Naive thymus-derived CD4-positive, alpha-beta T cell (primary cell): ENCODE data around the gene DSTN. TPM values are rescaled to one million over a fixed set of nuclear protein-coding genes. Genes with fewer than 3 reads are reported as not detected.

Source experiments
- ATAC-seq: fragments of 150-1000 bp; cut with Tn5 transposase; 2 replicates; pipeline ENCODE4 v1.10.0; 2021; ENCODE audit warnings: mild to moderate bottlenecking, moderate library complexity
- CTCF ChIA-PET: fragments of 350-600 bp; sonication (Branson Sonifier 250); formaldehyde crosslinking; loops from one replicate; lab custom pipeline; 2021; ENCODE audit warnings: antibody characterized with exemption; lab: Charles Lee
- POLR2A ChIA-PET: fragments of 350-600 bp; sonication (Branson Sonifier 250); formaldehyde crosslinking; loops from one replicate; lab custom pipeline; 2021; ENCODE audit warnings: antibody characterized with exemption, inconsistent platforms; lab: Charles Lee
- DNase-seq, 9 donors: peaks; one replicate each; pipeline versions ENCODE4 v3.0.0 to v3.0.0-alpha.2; 2020 to 2022; ENCODE audit warnings: mixed read lengths in 1 of 9
- H3K27ac ChIP-seq: one replicate; pipeline ENCODE4 v1.7.0; 2013; ENCODE audit warnings: mild to moderate bottlenecking, low read depth, low read length, moderate library complexity
- H3K27me3 ChIP-seq, 2 donors: one replicate each; pipeline ENCODE4 v1.7.0; 2013; ENCODE audit warnings: low read length in 2 of 2, mild to moderate bottlenecking in 2 of 2, moderate library complexity in 2 of 2; ENCODE audit not compliant: control insufficient read depth in 2 of 2, insufficient read depth in 2 of 2
- H3K36me3 ChIP-seq, 3 experiments: 1 replicate in 2 of 3; 2 replicates in 1 of 3; pipeline ENCODE4 v1.7.0; 2013; ENCODE audit warnings: low read length in 3 of 3, mild to moderate bottlenecking in 3 of 3, moderate library complexity in 1 of 3; ENCODE audit not compliant: insufficient read depth in 3 of 3, control insufficient read depth in 2 of 3
- H3K4me1 ChIP-seq, 2 donors: one replicate each; pipeline ENCODE4 v1.7.0; 2013; ENCODE audit warnings: low read length in 2 of 2, mild to moderate bottlenecking in 2 of 2, moderate library complexity in 1 of 2; ENCODE audit not compliant: control insufficient read depth in 2 of 2, insufficient read depth in 2 of 2
- H3K4me3 ChIP-seq: 2 replicates; pipeline ENCODE4 v1.7.0; 2013; ENCODE audit warnings: mild to moderate bottlenecking, low read length
- H3K9me3 ChIP-seq, 3 experiments: 1 replicate in 2 of 3; 2 replicates in 1 of 3; pipeline ENCODE4 v1.7.0; 2013; ENCODE audit warnings: low read length in 3 of 3; ENCODE audit not compliant: control insufficient read depth in 2 of 3
- H3K27ac Mint-ChIP-seq, 9 donors: one replicate each; pipeline ENCODE4 v1.8.0; 2020 to 2022; ENCODE audit warnings: mixed read lengths in 9 of 9, mild to moderate bottlenecking in 8 of 9, moderate library complexity in 5 of 9, inconsistent platforms in 2 of 9
- H3K27me3 Mint-ChIP-seq, 5 donors: one replicate each; pipeline ENCODE4 v1.8.0; 2021 to 2022; ENCODE audit warnings: mixed read lengths in 5 of 5, mild to moderate bottlenecking in 1 of 5
- H3K36me3 Mint-ChIP-seq, 5 donors: one replicate each; pipeline ENCODE4 v1.8.0; 2020 to 2022; ENCODE audit warnings: mixed read lengths in 5 of 5, mild to moderate bottlenecking in 3 of 5, inconsistent platforms in 1 of 5
- H3K4me1 Mint-ChIP-seq, 7 donors: one replicate each; pipeline ENCODE4 v1.8.0; 2020 to 2022; ENCODE audit warnings: mixed read lengths in 7 of 7, mild to moderate bottlenecking in 3 of 7, inconsistent platforms in 1 of 7
- H3K4me3 Mint-ChIP-seq, 10 donors: one replicate each; pipeline ENCODE4 v1.8.0; 2020 to 2022; ENCODE audit warnings: mild to moderate bottlenecking in 10 of 10, mixed read lengths in 10 of 10, moderate library complexity in 6 of 10, inconsistent platforms in 2 of 10
- H3K9me3 Mint-ChIP-seq, 11 donors: one replicate each; pipeline ENCODE4 v1.8.0; 2020 to 2022; ENCODE audit warnings: mixed read lengths in 11 of 11, mild to moderate bottlenecking in 4 of 11, inconsistent platforms in 1 of 11, moderate library complexity in 1 of 11
- intact Hi-C, 2 donors: fragments of 100-400 bp; cut with micrococcal nuclease; formaldehyde crosslinking; loops; one replicate each; pipeline ENCODE4 v1.15.1; 2023
- polyA plus RNA-seq, 2 donors: library from polyadenylated mRNA; unstranded; fragments of 300-500 nt; fragmentation: Illumina TruSeq; gene quantifications; one replicate each; pipeline ENCODE4 v1.2.3, GENCODE V29; 2021
- total RNA-seq, 6 experiments: library from RNA in 5 of 6; stranded (reverse) in 5 of 6; gene quantifications; 1 replicate in 5 of 6; 2 replicates in 1 of 6; pipeline ENCODE4 v1.2.3 and lab custom pipeline; 2021 to 2026

The DSTN gene
- total and polyA plus RNA-seq, 7 experiments from 2014 or later: 28.7 to 113 (median 38.7) TPM

DNA sequence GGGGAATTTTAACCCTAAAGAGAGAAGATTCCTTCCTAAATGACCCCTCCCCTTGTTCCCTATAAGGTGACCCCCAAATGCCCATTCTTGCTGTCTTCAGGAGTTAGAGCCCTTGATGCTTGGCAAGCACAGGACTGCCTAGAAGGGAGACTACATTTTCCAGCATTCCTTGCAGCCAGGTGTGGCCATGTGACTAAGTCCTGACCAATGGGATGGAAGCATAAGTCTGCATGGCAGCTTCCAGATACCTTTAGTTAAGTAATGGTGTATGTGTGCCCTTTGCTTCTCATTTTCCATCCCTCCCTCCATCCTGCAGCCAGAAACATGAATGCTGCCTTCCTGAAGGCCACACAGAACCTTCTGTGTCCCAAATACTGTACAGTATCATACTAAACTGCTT lies 44.2 kb upstream of the DSTN start:
- H3K4me1 ChIP-seq: no peaks in the 10 kb centered on the region
- no peak overlapping the region for H3K27ac Mint-ChIP-seq
- H3K27me3 ChIP-seq: peaks cover 0 to 4% of the 10 kb centered on the region in 2 donors
- H3K27ac ChIP-seq: no peak overlapping the region
- intact Hi-C loops: no loop called here
- peaks cover 0 to 12% (median 5%) of the 10 kb centered on the region in 7 donors for H3K4me1 Mint-ChIP-seq
- peaks cover 0 to 3% (median 0%) of the 10 kb centered on the region in 5 donors for H3K36me3 Mint-ChIP-seq
- H3K36me3 ChIP-seq: no peaks in the 10 kb centered on the region
- DNase-seq: peak in 2 of 9 donors; percentile 17 to 23
- peaks cover 5 to 26% (median 12%) of the 10 kb centered on the region in 5 donors for H3K27me3 Mint-ChIP-seq
- peaks cover 0 to 1% (median 0%) of the 10 kb centered on the region in 11 donors for H3K9me3 Mint-ChIP-seq
- CTCF ChIA-PET: no interaction called here
- ATAC-seq: peak; percentile 47
- no peak overlapping the region for H3K4me3 ChIP-seq
- no peak overlapping the region for H3K4me3 Mint-ChIP-seq
- POLR2A ChIA-PET: no interaction called here
- H3K9me3 ChIP-seq: no peaks in the 10 kb centered on the region

DNA sequence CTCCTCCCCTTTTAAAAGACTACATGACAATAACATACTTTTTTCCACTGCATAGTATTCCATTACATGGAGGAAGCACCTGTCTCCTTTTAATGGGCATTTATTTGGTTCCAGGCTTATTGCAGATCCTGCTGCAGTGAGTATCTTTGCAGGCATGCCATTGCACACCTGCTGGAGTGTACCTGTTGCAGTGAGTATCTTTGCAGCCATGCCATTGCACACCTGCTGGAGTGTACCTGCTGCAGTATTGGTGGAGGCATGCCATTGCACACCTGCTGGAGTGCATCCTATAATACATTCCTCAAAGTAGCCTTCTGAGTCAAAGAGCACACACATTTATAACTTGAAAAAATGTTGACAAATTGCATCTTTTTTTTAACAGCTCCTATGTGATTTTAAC lies 40.3 kb upstream of the DSTN start:
- ChIA-PET CTCF (no interaction called here), POLR2A (no interaction called here)
- Mint-ChIP-seq H3K4me3 (peak overlapping the region in 2 of 10 donors; percentile 16 to 62), H3K4me1 (peaks cover 0 to 27% (median 10%) of the 10 kb centered on the region in 7 donors), H3K27ac (no peak overlapping the region), H3K9me3 (peaks cover 0 to 1% (median 0%) of the 10 kb centered on the region in 11 donors), H3K36me3 (peaks cover 0 to 3% (median 0%) of the 10 kb centered on the region in 5 donors), H3K27me3 (peaks cover 12 to 28% (median 17%) of the 10 kb centered on the region in 5 donors)
- Histone ChIP-seq H3K27me3 (peaks cover 0 to 6% of the 10 kb centered on the region in 2 donors), H3K9me3 (no peaks in the 10 kb centered on the region), H3K36me3 (no peaks in the 10 kb centered on the region), H3K27ac (no peak overlapping the region), H3K4me3 (no peak overlapping the region), H3K4me1 (peaks cover 0 to 5% of the 10 kb centered on the region in 2 donors)
- ATAC-seq (no peak), DNase-seq (no peak)
- intact Hi-C loops: no loop called here

DNA sequence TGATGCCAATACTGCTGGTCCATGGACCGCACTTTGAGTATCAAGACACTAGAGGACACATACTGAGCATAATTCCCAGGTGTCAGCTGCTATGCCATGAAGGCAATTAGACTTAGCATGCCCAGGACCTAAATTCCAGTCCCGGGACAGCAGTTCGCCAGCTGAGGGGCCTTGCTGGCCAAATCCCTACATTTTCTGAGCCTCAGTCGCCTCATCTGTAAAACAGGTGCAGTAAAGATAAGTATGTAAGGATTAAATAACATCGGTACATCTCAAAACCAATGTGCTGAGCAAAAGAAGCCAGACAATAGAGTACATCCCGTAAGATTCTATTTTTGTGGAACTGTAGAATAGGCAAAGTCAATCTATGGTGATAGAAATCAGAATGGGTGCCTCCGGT lies 39.7 kb upstream of the DSTN start:
- Mint-ChIP-seq H3K9me3 (peaks cover 0 to 1% (median 0%) of the 10 kb centered on the region in 11 donors), H3K27ac (peak overlapping the region in 1 of 9 donors; percentile 70), H3K36me3 (peaks cover 0 to 3% (median 0%) of the 10 kb centered on the region in 5 donors), H3K27me3 (peaks cover 12 to 26% (median 17%) of the 10 kb centered on the region in 5 donors), H3K4me3 (peak overlapping the region; percentile 41 to 87 (median 66)), H3K4me1 (peaks cover 0 to 27% (median 10%) of the 10 kb centered on the region in 7 donors)
- ChIA-PET CTCF (no interaction called here), POLR2A (no interaction called here)
- H3K4me3 ChIP-seq: no peak overlapping the region
- no peak for DNase-seq
- no peak for ATAC-seq
- H3K4me1 ChIP-seq: peaks cover 0 to 5% of the 10 kb centered on the region in 2 donors
- no peaks in the 10 kb centered on the region for H3K36me3 ChIP-seq
- H3K27ac ChIP-seq: no peak overlapping the region
- intact Hi-C loops: loop anchor here (2.0 to 10.0 kb wide), 4 partner anchors 153 to 755 kb away; partner anchors contain the start of genes RRBP1 (in 2 of the 2), MGME1 (in 1 of the 2), SNX5 (in 1 of the 2) and ZNF133 (in 1 of the 2)
- peaks cover 0 to 6% of the 10 kb centered on the region in 2 donors for H3K27me3 ChIP-seq
- H3K9me3 ChIP-seq: no peaks in the 10 kb centered on the region

DNA sequence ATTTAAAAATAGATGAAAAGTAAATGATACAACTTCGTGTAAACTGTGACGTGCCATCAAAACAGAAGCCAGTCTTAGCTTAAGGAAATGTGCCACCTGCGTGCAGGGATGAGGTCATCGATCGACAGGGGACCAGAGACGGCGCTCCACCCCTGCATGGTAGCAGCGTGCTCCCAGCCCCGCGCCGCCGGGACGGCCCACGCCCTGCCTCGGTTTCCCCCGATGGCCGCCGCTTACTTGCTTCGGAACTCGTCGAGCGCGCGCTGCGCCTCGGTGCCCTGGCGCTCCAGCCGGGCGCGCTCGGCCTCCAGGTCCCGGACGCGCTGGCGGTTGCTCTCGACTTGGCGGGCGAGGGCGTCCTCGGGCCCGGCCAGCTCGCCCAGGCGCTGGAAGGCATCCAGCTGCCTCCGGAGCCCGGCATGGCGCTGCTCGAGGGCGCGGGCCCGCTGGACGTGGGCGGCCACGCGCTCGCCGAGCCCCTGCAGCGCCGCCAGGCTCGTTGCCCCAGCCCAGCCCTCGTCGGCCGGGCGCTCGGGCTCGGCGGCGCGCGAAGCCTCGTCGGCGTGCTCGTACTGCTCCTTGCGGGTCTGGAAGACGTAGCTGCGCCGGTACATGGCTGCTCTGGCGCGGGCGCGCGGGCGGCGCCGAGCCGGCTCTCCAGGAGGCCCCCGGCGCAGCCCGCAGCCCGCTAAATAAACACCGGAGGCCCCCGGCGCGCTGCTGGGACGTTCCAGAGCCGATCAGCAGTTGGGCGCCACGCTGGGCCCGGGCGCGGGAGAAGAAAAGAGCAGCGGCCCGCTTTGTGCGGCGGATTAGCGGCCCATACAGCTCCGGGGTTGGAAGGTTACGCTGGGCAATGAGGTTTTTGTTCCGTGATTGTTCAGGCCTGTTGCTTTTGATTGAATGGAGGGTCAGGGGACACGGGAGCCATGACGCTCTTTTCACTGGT lies 38.9 kb upstream of the DSTN start, which contains the start of gene BFSP1:
Gene BFSP1 (minus strand): TSS at position 664 of the 949 bp plus-strand sequence. CDS start 50 bp downstream, at position 614.
- Mint-ChIP-seq H3K27me3 (peaks cover 12 to 23% (median 17%) of the 10 kb centered on the region in 5 donors), H3K4me1 (peaks cover 0 to 27% (median 9%) of the 10 kb centered on the region in 7 donors), H3K36me3 (peaks cover 0 to 3% (median 0%) of the 10 kb centered on the region in 5 donors), H3K27ac (peak within 1 kb of the TSS in 2 of 9 donors; percentile 64 to 95), H3K9me3 (peaks cover 0 to 1% (median 0%) of the 10 kb centered on the region in 11 donors), H3K4me3 (peak within 1 kb of the TSS; percentile 62 to 96 (median 82))
- Histone ChIP-seq H3K27ac (no peak within 1 kb of the TSS), H3K9me3 (no peaks in the 10 kb centered on the region), H3K4me1 (peaks cover 0 to 5% of the 10 kb centered on the region in 2 donors), H3K27me3 (peaks cover 0 to 6% of the 10 kb centered on the region in 2 donors), H3K36me3 (no peaks in the 10 kb centered on the region), H3K4me3 (peak within 1 kb of the TSS; percentile 46)
- POLR2A ChIA-PET: interaction anchor here (0.6 to 0.8 kb wide), 2 partner anchors 26 to 79 kb away, joined by 3 read pairs; no protein-coding TSS in a partner anchor
- peak; percentile 75 for ATAC-seq
- intact Hi-C loops: loop anchor here (1.0 to 10.0 kb wide), 5 partner anchors 26 to 754 kb away; partner anchors contain the start of genes RRBP1 (in 2 of the 2), MGME1 (in 1 of the 2), SNX5 (in 1 of the 2) and ZNF133 (in 1 of the 2)
- CTCF ChIA-PET: interaction anchor here (0.7 kb wide), 1 partner anchor 83 kb away, joined by 4 read pairs; no protein-coding TSS in a partner anchor
- DNase-seq: peak in 6 of 9 donors; percentile 4 to 62 (median 26)

DNA sequence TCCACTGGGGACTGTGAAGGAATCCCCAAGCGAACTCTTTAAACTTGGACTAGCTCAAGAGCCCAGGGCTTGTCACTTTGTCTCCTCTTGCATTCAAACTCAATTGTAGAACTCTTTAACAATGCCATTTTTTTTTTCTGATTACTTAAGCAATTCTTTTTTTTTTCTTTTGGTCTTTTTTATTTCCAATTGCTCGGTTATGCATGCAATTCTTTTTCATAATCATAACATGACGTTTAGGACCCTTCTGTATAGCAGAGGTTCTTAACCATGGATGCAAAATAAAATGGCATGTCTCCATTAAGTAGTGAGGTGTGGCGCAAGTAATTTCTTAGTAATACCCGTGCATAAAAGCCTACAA lies 38.2 kb upstream of the DSTN start:
- peaks cover 12 to 21% (median 17%) of the 10 kb centered on the region in 5 donors for H3K27me3 Mint-ChIP-seq
- H3K27ac Mint-ChIP-seq: peak overlapping the region in 2 of 9 donors; percentile 64 to 95
- peaks cover 0 to 6% of the 10 kb centered on the region in 2 donors for H3K27me3 ChIP-seq
- H3K9me3 Mint-ChIP-seq: no peaks in the 10 kb centered on the region
- H3K4me1 Mint-ChIP-seq: peaks cover 0 to 29% (median 9%) of the 10 kb centered on the region in 7 donors
- intact Hi-C loops: loop anchor here (1.0 to 10.0 kb wide), 5 partner anchors 26 to 753 kb away; partner anchors contain the start of genes RRBP1 (in 2 of the 2), MGME1 (in 1 of the 2), SNX5 (in 1 of the 2) and ZNF133 (in 1 of the 2)
- H3K4me1 ChIP-seq: peaks cover 0 to 5% of the 10 kb centered on the region in 2 donors
- H3K36me3 Mint-ChIP-seq: peaks cover 0 to 3% (median 0%) of the 10 kb centered on the region in 5 donors
- POLR2A ChIA-PET: interaction anchor here (0.6 to 0.8 kb wide), 2 partner anchors 27 to 78 kb away, joined by 3 read pairs; no protein-coding TSS in a partner anchor
- CTCF ChIA-PET: interaction anchor here (0.7 kb wide), 1 partner anchor 83 kb away, joined by 4 read pairs; no protein-coding TSS in a partner anchor
- H3K27ac ChIP-seq: no peak overlapping the region
- H3K9me3 ChIP-seq: no peaks in the 10 kb centered on the region
- ATAC-seq (no peak), DNase-seq (no peak)
- peak overlapping the region; percentile 59 to 96 (median 82) for H3K4me3 Mint-ChIP-seq
- no peaks in the 10 kb centered on the region for H3K36me3 ChIP-seq
- peak overlapping the region; percentile 46 for H3K4me3 ChIP-seq

DNA sequence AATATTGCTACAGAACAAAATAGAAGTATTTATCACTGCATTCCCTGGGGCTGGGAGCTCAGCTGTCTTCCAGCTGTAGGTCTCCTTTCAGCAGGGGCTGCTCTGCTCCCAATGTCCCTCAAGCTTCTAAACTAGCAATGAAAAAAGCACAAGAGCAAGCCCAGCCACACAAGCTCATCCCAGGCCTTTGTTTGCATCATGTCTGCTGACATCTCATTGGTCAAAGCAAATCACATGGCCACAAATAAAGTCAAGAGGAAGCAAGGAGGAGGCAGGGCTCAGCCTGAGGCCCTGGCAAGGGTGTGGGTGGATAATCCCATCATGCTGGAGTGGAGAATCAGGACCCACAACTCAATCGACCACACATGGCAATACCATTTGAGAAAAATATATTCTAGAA lies 36.5 kb upstream of the DSTN start:
- Mint-ChIP-seq H3K4me1 (peaks cover 0 to 42% (median 9%) of the 10 kb centered on the region in 7 donors), H3K27me3 (peaks cover 12 to 31% (median 21%) of the 10 kb centered on the region in 5 donors), H3K4me3 (no peak overlapping the region), H3K9me3 (no peaks in the 10 kb centered on the region), H3K27ac (peak overlapping the region in 1 of 9 donors; percentile 43), H3K36me3 (peaks cover 0 to 3% (median 0%) of the 10 kb centered on the region in 5 donors)
- POLR2A ChIA-PET: no interaction called here
- Histone ChIP-seq H3K9me3 (no peaks in the 10 kb centered on the region), H3K27ac (no peak overlapping the region), H3K4me1 (peaks cover 0 to 5% of the 10 kb centered on the region in 2 donors), H3K36me3 (no peaks in the 10 kb centered on the region), H3K27me3 (peaks cover 0 to 6% of the 10 kb centered on the region in 2 donors), H3K4me3 (no peak overlapping the region)
- DNase-seq (no peak), ATAC-seq (no peak)
- CTCF ChIA-PET: interaction anchor here (1.7 kb wide), 1 partner anchor 364 kb away, joined by 3 read pairs; no protein-coding TSS in a partner anchor
- intact Hi-C loops: loop anchor here (10.0 kb wide), 3 partner anchors 151 to 751 kb away; partner anchors contain the start of genes MGME1 (in 1 of the 2), RRBP1 (in 1 of the 2), SNX5 (in 1 of the 2) and ZNF133 (in 1 of the 2)
